Chondrocyte (in vitro differentiated cells): Measurements from ENCODE around the gene WSCD2. TPM values are rescaled to one million over a fixed set of nuclear protein-coding genes. Genes with fewer than 3 reads are reported as not detected.

ENCODE experiments used
- DNase-seq: peaks from one replicate; pipeline ENCODE4 v3.0.0; 2021; ENCODE audit warnings: mixed read lengths, low spot score
- H3K27ac Mint-ChIP-seq: one replicate; pipeline ENCODE4 v1.8.0; 2021; ENCODE audit warnings: mild to moderate bottlenecking, moderate library complexity, mixed read lengths; ENCODE audit not compliant: unreplicated experiment
- H3K27me3 Mint-ChIP-seq: 2 replicates; pipeline ENCODE4 v1.8.0; 2021; ENCODE audit warnings: low read depth, mixed read lengths
- H3K36me3 Mint-ChIP-seq: 2 replicates; pipeline ENCODE4 v1.8.0; 2021; ENCODE audit warnings: low read depth, mixed read lengths
- H3K4me1 Mint-ChIP-seq: 2 replicates; pipeline ENCODE4 v1.8.0; 2021; ENCODE audit warnings: low read depth, mild to moderate bottlenecking, mixed read lengths
- H3K4me3 Mint-ChIP-seq: one replicate; pipeline ENCODE4 v1.8.0; 2021; ENCODE audit warnings: mild to moderate bottlenecking, moderate library complexity, mixed read lengths; ENCODE audit not compliant: unreplicated experiment
- H3K9me3 Mint-ChIP-seq: 2 replicates; pipeline ENCODE4 v1.8.0; 2021; ENCODE audit warnings: low read depth, mixed read lengths
- total RNA-seq: library from RNA; stranded (reverse); gene quantifications from 3 replicates; pipeline ENCODE4 v1.2.1, GENCODE V29; 2021
- TF ChIP-seq, protein P1 (sequence below): fragments of 200-600 bp; sonication (generic); IDR thresholded peaks from 2 replicates; pipeline ENCODE4 v1.5.0; 2021; ENCODE audit warnings: antibody characterized with exemption, mild to moderate bottlenecking, moderate library complexity

WSCD2 gene
- total RNA-seq, 1 donor from 2014 or later, result 0.32 TPM

DNA sequence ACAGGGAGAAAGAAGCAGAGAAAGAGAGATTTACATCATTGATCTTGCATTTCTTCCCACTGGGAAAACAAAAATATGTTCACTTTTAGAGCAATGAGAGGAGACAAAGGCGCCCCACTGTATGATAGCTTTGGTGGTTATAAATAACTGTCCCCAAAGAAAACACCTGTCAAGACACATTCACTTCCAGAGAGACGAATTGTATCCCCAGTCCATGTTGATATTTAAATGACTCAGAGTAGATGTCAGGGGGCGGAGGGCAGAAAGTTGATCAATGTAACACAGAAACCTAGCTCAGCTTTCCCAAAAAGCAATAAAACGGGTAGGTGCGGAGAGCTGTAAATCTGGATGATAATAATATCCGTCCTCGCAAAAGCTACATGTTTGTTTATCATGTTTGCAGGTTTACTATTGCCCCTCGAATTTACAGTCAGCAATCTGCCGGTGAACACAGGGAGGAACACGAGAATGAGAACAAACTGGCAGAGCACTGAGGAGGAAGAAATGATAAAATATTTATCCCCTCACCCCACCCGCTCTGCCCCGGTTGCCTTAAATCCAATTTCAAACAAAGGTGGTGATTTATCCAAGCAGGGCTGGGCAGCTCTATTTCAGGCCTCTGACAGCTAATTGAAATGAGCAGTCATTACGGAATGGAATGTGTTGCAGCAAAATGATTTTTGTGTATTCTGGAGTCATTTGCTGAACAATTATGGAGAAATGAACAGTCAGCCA lies 125.6 kb downstream of the WSCD2 start:
- H3K4me1 Mint-ChIP-seq, result no peaks in the 10 kb centered on the region
- peaks cover 44% of the 10 kb centered on the region for H3K27me3 Mint-ChIP-seq
- TF ChIP-seq, protein P1, sequence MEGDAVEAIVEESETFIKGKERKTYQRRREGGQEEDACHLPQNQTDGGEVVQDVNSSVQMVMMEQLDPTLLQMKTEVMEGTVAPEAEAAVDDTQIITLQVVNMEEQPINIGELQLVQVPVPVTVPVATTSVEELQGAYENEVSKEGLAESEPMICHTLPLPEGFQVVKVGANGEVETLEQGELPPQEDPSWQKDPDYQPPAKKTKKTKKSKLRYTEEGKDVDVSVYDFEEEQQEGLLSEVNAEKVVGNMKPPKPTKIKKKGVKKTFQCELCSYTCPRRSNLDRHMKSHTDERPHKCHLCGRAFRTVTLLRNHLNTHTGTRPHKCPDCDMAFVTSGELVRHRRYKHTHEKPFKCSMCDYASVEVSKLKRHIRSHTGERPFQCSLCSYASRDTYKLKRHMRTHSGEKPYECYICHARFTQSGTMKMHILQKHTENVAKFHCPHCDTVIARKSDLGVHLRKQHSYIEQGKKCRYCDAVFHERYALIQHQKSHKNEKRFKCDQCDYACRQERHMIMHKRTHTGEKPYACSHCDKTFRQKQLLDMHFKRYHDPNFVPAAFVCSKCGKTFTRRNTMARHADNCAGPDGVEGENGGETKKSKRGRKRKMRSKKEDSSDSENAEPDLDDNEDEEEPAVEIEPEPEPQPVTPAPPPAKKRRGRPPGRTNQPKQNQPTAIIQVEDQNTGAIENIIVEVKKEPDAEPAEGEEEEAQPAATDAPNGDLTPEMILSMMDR, result no peak
- no peak for DNase-seq
- no peak overlapping the region for H3K27ac Mint-ChIP-seq
- no peak overlapping the region for H3K4me3 Mint-ChIP-seq
- H3K36me3 Mint-ChIP-seq, result no peaks in the 10 kb centered on the region
- peaks cover 4% of the 10 kb centered on the region for H3K9me3 Mint-ChIP-seq

DNA sequence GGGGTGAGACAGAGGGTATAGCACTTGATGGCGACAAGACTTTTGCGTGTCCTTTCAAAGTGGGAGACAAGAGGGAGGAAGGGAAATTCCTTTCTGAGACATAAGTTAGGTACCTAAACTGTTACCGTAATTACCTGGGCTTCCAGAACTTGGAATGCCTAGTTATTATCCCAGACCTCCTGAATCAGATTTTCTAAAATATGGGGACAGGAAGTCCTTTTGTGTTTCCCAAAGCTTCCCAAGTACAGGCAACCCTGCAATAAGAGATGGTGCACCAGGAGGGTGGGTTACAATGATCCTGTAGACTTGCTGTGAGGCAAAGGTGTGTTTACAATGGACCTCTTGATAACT lies 126.1 kb downstream of the WSCD2 start:
- Mint-ChIP-seq H3K36me3 (no peaks in the 10 kb centered on the region), H3K27me3 (peaks cover 43% of the 10 kb centered on the region), H3K4me1 (no peaks in the 10 kb centered on the region), H3K27ac (no peak overlapping the region), H3K9me3 (peaks cover 9% of the 10 kb centered on the region), H3K4me3 (no peak overlapping the region)
- DNase-seq, result no peak
- TF ChIP-seq, protein P1, result no peak

DNA sequence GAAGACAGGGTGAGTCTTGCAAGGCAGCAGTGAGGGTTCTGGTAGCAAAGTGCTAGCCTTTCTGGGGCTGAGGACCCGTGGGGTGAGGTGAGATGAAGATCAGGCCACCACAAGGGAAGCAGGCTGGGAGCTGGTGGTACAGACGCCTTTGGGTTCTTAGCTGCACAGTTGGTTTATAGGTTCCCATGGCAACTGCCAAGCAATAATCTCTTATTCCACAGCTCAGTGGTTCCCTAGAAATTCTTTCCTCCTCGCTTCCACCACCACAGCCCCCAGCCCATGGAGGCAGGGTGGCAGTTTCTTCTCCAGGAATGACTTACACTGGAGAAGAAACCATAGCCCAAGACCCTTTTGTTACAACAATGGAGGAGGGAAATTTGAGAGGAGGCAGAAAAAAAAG lies 127.9 kb downstream of the WSCD2 start:
- peaks cover 26% of the 10 kb centered on the region for H3K9me3 Mint-ChIP-seq

DNA sequence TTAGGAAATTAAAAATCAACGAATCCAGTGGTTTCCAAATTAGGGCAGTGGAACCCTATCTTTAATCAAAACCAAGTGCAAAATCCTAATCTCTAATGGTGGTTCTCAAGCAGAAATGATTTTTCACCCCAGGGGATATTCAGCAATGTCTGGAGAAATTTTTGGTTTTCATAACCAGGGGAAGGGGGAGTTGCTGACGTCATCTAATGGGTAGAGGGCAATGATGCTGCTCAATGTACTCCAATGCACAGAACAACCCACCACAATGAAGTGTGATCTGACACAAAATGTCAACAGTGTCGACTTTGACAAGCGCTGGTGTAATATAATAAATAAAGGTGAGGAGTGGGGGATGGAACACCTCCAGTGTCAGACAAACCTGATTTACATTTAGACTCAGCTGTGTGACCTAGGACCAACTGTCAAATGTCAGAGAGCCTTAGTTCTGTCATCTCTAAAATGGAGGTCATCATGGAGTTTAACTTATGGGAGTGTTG lies 128.6 kb downstream of the WSCD2 start:
- Mint-ChIP-seq H3K4me1 (no peaks in the 10 kb centered on the region), H3K9me3 (peaks cover 26% of the 10 kb centered on the region), H3K27me3 (peaks cover 22% of the 10 kb centered on the region), H3K36me3 (no peaks in the 10 kb centered on the region), H3K4me3 (no peak overlapping the region), H3K27ac (no peak overlapping the region)
- TF ChIP-seq, protein P1, result no peak
- DNase-seq, result no peak

More for the DNA sequence above, 127.9 kb downstream of the WSCD2 start:
- H3K4me1 Mint-ChIP-seq, result no peaks in the 10 kb centered on the region
- DNase-seq, result no peak
- no peak overlapping the region for H3K27ac Mint-ChIP-seq
- no peaks in the 10 kb centered on the region for H3K36me3 Mint-ChIP-seq
- TF ChIP-seq, protein P1, result no peak
- no peak overlapping the region for H3K4me3 Mint-ChIP-seq
- peaks cover 27% of the 10 kb centered on the region for H3K27me3 Mint-ChIP-seq

DNA sequence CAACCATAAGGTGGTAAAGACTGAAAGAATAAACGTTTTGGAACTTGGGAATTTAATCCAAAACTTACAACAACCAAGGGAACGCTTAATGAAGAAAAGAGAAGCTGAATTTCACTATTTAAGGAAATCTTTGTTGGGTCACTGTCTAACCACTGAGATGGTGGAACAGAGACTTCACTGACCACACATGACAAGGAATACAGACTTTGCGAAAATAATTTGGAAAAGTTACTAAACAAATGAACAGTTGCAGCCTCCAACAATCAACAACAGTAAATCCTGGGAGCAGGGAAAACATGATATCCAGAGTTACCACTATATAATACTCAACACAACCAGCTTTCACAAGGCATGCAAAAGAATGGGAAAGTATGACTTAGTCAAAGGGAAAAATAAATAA lies 131.0 kb downstream of the WSCD2 start:
- no peak for DNase-seq
- TF ChIP-seq, protein P1, result no peak
- Mint-ChIP-seq H3K27me3 (peaks cover 17% of the 10 kb centered on the region), H3K9me3 (peaks cover 26% of the 10 kb centered on the region), H3K27ac (no peak overlapping the region), H3K4me3 (no peak overlapping the region), H3K4me1 (no peaks in the 10 kb centered on the region), H3K36me3 (no peaks in the 10 kb centered on the region)
